GM12878 (cell line): ENCODE measurements around the gene KIRREL3. TPM values are rescaled to one million over a fixed set of nuclear protein-coding genes. Genes with fewer than 3 reads are reported as not detected.

ENCODE experiments used
- ATAC-seq: fragments of 200-7000 bp; cut with Tn5 transposase; 3 replicates; pipeline ENCODE4 v1.9.1; 2020; ENCODE audit warnings: mild to moderate bottlenecking, moderate library complexity
- BruUV-seq: library from RNA; stranded (reverse); fragments of 400-500 nt; replicated peaks from 2 replicates; lab custom pipeline; 2021; lab: Mats Ljungman, UMichigan
- CTCF ChIA-PET: fragments of 300-600 bp; sonication (Branson Sonifier 250); formaldehyde crosslinking; extraction: SDS; loops from one replicate; lab custom pipeline; 2021; ENCODE audit warnings: inconsistent platforms; lab: Yijun Ruan, JAX
- POLR2A ChIA-PET: fragments of 350-600 bp; formaldehyde crosslinking; extraction: SDS; loops from one replicate; lab custom pipeline; 2021; ENCODE audit warnings: inconsistent platforms; lab: Charles Lee
- RAD21 ChIA-PET: fragments of 300-600 bp; sonication (Branson Sonifier 250); formaldehyde crosslinking; loops from one replicate; lab custom pipeline; 2023; ENCODE audit warnings: antibody characterized with exemption; ENCODE audit not compliant: unreplicated experiment; lab: Charles Lee
- SMC1A ChIA-PET: fragments of 300-600 bp; sonication (Branson Sonifier 250); formaldehyde crosslinking; loops from one replicate; lab custom pipeline; 2023; ENCODE audit not compliant: unreplicated experiment, uncharacterized antibody; lab: Charles Lee
- DNase-seq: peaks from one replicate; pipeline ENCODE4 v3.0.0-alpha.2; 2011; ENCODE audit warnings: low read depth, low spot score
- FAIRE-seq: peaks from 3 replicates; lab custom pipeline; 2011; peaks lifted over from hg19 to GRCh38; lab: Jason Lieb, UNC
- H2AFZ ChIP-seq: 2 replicates; pipeline ENCODE4 v1.6.0; 2011; ENCODE audit warnings: low read depth, low read length, control low read depth; ENCODE audit not compliant: control insufficient read depth
- H3K27ac ChIP-seq: 2 replicates; pipeline ENCODE4 v1.5.1; 2011; ENCODE audit warnings: control low read depth; ENCODE audit not compliant: control insufficient read depth, insufficient read depth
- H3K27me3 ChIP-seq, 2 experiments: replicated peaks in 1 of 2; 2 replicates each; pipeline versions ENCODE4 v1.6.0 to v1.6.1; 2011; ENCODE audit warnings: low read length in 1 of 2; ENCODE audit not compliant: control insufficient read depth in 2 of 2, insufficient read depth in 2 of 2
- H3K36me3 ChIP-seq, 2 experiments: 2 replicates each; pipeline ENCODE4 v1.5.1; 2011; ENCODE audit warnings: low read length in 1 of 2; ENCODE audit not compliant: control insufficient read depth in 2 of 2, insufficient read depth in 2 of 2
- H3K4me1 ChIP-seq: 2 replicates; pipeline ENCODE4 v1.6.1; 2011; ENCODE audit warnings: mild to moderate bottlenecking, low read length, moderate library complexity, mixed read lengths; ENCODE audit not compliant: control insufficient read depth, insufficient read depth
- H3K4me2 ChIP-seq: 2 replicates; pipeline ENCODE4 v1.6.0; 2011; ENCODE audit warnings: control low read depth; ENCODE audit not compliant: control insufficient read depth, insufficient read depth
- H3K4me3 ChIP-seq: fragments of 200-600 bp; sonication (generic); 2 replicates; pipeline ENCODE4 v1.5.1; 2016
- H3K79me2 ChIP-seq: 2 replicates; pipeline ENCODE4 v1.6.0; 2011; ENCODE audit warnings: low read length; ENCODE audit not compliant: control insufficient read depth, insufficient read depth
- H3K9ac ChIP-seq: 2 replicates; pipeline ENCODE4 v1.8.0; 2011; ENCODE audit warnings: low read length, control low read depth, mixed read lengths; ENCODE audit not compliant: control insufficient read depth, insufficient read depth
- H3K9me3 ChIP-seq: replicated peaks from 3 replicates; pipeline ENCODE4 v1.5.1; 2011; ENCODE audit warnings: mild to moderate bottlenecking, low read length; ENCODE audit not compliant: control insufficient read depth, insufficient read depth
- H4K20me1 ChIP-seq: 2 replicates; pipeline ENCODE4 v1.6.0; 2011; ENCODE audit not compliant: control insufficient read depth, insufficient read depth
- EP300 ChIP-seq, 2 experiments: fragments of 150-350 bp in 1 of 2; IDR thresholded peaks; 2 replicates each; pipeline ENCODE4 v1.6.1; 2011 to 2012; ENCODE audit warnings: low read depth in 2 of 2, low read length in 2 of 2, borderline replicate concordance in 1 of 2, improper control_type of control experiment in 1 of 2, inconsistent platforms in 1 of 2; ENCODE audit not compliant: control insufficient read depth in 1 of 2
- NFYA ChIP-seq: IDR thresholded peaks from 2 replicates; pipeline ENCODE4 v1.6.1; 2011; ENCODE audit warnings: low read depth, mild to moderate bottlenecking, low read length, improper control_type of control experiment, borderline replicate concordance
- WGBS: methylation state at CpG from one replicate; pipeline ENCODE4 v1.1.6; 2016; ENCODE audit warnings: low lambda C conversion rate; ENCODE audit not compliant: insufficient replicate concordance, insufficient coverage; ENCODE audit errors: missing lambda C conversion rate; 5-methylcytosine and 5-hydroxymethylcytosine counted together
- in situ Hi-C: fragments of 300-500 bp; cut with MboI; formaldehyde crosslinking; loops from 9 replicates; pipeline ENCODE4 v1.14.3; 2018; ENCODE audit warnings: mixed read lengths
- intact Hi-C: fragments of 100-400 bp; cut with micrococcal nuclease; formaldehyde crosslinking; loops from one replicate; pipeline ENCODE4 v1.14.2; 2022; ENCODE audit not compliant: unreplicated experiment
- polyA plus RNA-seq, 11 experiments: library from polyadenylated mRNA; depleted of rRNA in 4 of 11; unstranded in 6 of 11; stranded (reverse) in 5 of 11; fragments of >200 nt; fragmentation: Nextera tagmentation in 4 of 11; fragmentation: Illumina TruSeq in 1 of 11; extraction: Ambion mirVana in 4 of 11; extraction: Trizol in 1 of 11; gene quantifications; 1 replicate in 1 of 11; 2 replicates in 10 of 11; pipeline versions ENCODE4 v1.2.1 to v1.2.3, GENCODE V29; 2011 to 2016; ENCODE audit warnings: inconsistent platforms in 2 of 11, missing spikeins in 2 of 11, low read depth in 1 of 11
- total RNA-seq, 4 experiments: library from RNA; depleted of rRNA in 3 of 4; stranded (reverse); fragments of >200 nt in 3 of 4; fragmentation: Illumina TruSeq in 1 of 4; extraction: Trizol in 1 of 4; gene quantifications; 2 replicates each; pipeline versions ENCODE4 v1.2.1 to v1.2.3, GENCODE V29; 2013 to 2021
- TF ChIP-seq, protein P1 (sequence below): IDR thresholded peaks from 2 replicates; pipeline ENCODE4 v1.6.1; 2012; ENCODE audit warnings: low read depth, low read length, improper control_type of control experiment

The KIRREL3 gene
- total and polyA plus RNA-seq, 10 of the 15 experiments (the other 5 are each of a cell fraction or from before 2014, with no cell fraction given) = under 0.01 TPM; not detected in 9

DNA sequence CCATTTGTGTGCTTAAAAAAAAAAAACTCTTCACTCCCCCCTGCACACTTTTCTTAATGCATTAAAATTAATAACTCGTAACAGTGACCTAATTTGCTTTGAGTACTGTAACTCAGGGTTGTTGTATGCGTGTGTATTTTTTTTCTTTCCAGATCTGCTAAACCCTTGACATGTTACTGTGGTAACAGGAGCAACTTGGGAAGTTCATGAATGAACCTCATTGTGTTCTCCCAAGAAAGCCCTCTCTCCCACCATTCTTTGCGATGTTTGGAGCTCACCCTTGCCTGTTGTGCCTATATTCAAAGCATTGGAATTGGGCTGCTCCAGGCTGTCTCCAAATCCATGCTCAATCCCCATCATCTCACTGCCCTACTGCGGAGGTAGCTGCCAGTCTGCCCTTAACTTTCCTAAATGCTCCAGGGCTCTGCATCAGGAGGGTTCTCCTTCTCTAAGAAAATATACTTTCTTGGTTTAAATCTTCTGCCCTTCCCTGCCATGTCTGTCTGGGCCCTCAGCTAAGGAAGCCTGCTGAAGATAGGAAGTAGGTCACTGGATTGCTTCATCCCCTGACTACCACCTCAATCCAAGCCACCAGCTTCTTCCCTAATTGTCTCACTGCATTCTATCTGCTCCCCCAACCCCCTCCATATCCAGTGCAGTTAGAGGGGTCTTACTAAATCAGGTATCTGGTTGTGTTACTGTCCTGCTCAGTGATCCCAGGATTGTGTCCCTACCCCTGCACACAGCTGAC lies 70.3 kb downstream of the KIRREL3 start:
- 18% methylated on average over 4 of the region's 4 CpGs for WGBS
- RAD21 ChIA-PET = no interaction called here
- Histone ChIP-seq H3K36me3 (no peaks in the 10 kb centered on the region), H3K4me2 (no peak overlapping the region), H3K9me3 (no peaks in the 10 kb centered on the region; the same call in 2 of the 3 replicates), H3K4me1 (no peaks in the 10 kb centered on the region), H2AFZ (no peak overlapping the region), H4K20me1 (no peaks in the 10 kb centered on the region), H3K27ac (no peak overlapping the region), H3K27me3 (no peaks in the 10 kb centered on the region; a peak in 3 of 4 replicates), H3K9ac (no peak overlapping the region), H3K4me3 (no peak overlapping the region), H3K79me2 (no peaks in the 10 kb centered on the region)
- in situ Hi-C loops (no loop called here), intact Hi-C loops (no loop called here)
- TF ChIP-seq NFYA (no peak), EP300 (IDR thresholded peaks at IDR 0.05; ENCODE audit: borderline replicate concordance in 1 of 2, control insufficient read depth in 1 of 2, low read depth in 2 of 2, low read length in 2 of 2) (no peak)
- ATAC-seq = no peak
- SMC1A ChIA-PET = no interaction called here
- no TSS peak for BruUV-seq
- CTCF ChIA-PET = no interaction called here
- POLR2A ChIA-PET = no interaction called here
- no peak for FAIRE-seq
- DNase-seq = no peak

DNA sequence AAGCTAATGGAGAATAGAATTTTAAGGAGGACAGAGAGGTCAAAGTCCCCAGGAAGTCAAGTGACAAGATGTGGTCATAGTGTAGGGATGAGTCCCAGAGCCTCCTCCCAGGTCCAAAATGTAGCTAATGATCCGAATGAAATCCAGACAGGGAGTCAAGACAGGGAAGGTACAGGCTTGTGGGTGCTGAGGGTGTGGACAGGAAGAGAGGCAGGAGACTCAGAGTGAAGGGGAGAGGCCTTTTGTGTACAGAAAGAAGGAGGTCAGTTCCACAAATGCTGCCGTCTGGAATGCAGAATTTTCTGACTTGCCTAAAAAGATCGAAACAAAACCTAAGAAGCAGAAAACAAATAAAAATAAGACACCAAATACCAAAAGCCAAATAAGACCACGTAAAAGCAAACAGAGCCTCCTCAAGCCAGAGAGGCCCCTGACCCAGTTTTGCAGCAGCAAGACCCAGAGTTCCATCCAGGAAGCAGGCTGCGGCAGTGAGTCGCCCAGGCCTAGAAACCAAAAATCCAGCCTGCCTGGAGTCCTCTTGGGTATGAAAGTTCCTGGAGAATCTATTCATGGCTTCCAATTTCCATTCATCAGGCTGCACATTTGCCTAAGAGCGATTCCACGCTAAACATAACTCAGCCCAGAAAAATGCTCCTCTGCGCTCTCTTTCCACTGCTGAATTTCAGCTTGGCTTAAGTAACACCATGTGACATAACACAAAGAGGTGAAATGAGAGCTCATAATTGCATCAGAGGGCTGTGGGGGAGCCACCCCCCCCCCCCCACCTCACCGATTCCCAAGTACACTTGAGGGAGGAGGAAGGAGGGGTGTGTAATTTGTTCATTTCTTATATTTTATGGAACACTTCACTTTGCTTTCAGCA lies 71.2 kb downstream of the KIRREL3 start:
- ChIA-PET CTCF (no interaction called here), POLR2A (no interaction called here), RAD21 (no interaction called here), SMC1A (no interaction called here)
- Histone ChIP-seq H3K9ac (no peak overlapping the region), H3K4me3 (no peak overlapping the region), H3K79me2 (no peaks in the 10 kb centered on the region), H3K9me3 (no peaks in the 10 kb centered on the region; the same call in 2 of the 3 replicates), H3K4me1 (no peaks in the 10 kb centered on the region), H3K27ac (no peak overlapping the region), H4K20me1 (no peaks in the 10 kb centered on the region), H3K36me3 (no peaks in the 10 kb centered on the region), H3K4me2 (no peak overlapping the region), H2AFZ (no peak overlapping the region), H3K27me3 (no peaks in the 10 kb centered on the region; a peak in 3 of 4 replicates)
- WGBS = 32% methylated on average over 10 of the region's 10 CpGs
- ATAC-seq (no peak), DNase-seq (no peak), FAIRE-seq (no peak)
- in situ Hi-C loops (no loop called here), intact Hi-C loops (no loop called here)
- TF ChIP-seq, protein P1, sequence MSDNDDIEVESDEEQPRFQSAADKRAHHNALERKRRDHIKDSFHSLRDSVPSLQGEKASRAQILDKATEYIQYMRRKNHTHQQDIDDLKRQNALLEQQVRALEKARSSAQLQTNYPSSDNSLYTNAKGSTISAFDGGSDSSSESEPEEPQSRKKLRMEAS = no peak
- no TSS peak for BruUV-seq
